SU-DHL-6 (cell line): ENCODE measurements around the gene MRPS25.

ENCODE experiments used
- H2AFZ ChIP-seq: fragments of 200-600 bp; sonication (generic); 2 replicates; pipeline ENCODE4 v1.6.1; 2014; ENCODE audit warnings: low read depth, mild to moderate bottlenecking, moderate library complexity, mixed read lengths, antibody characterized with exemption, low read length; ENCODE audit not compliant: severe bottlenecking
- H3F3A ChIP-seq: fragments of 200-600 bp; shearing (Covaris generic); 2 replicates; pipeline ENCODE4 v1.6.0; 2016; ENCODE audit warnings: antibody characterized with exemption, mild to moderate bottlenecking; ENCODE audit not compliant: insufficient read depth
- H3K27ac ChIP-seq: fragments of 200-600 bp; sonication (generic); 2 replicates; pipeline ENCODE4 v1.5.1; 2016; ENCODE audit warnings: low read depth, mild to moderate bottlenecking, low read length, moderate library complexity, mixed read lengths
- H3K27me3 ChIP-seq: fragments of 200-600 bp; sonication (generic), shearing (Covaris generic); 2 replicates; pipeline ENCODE4 v1.6.0; 2014; ENCODE audit warnings: mild to moderate bottlenecking, low read length
- H3K36me3 ChIP-seq: fragments of 200-600 bp; sonication (generic); 2 replicates; pipeline ENCODE4 v1.6.1; 2014; ENCODE audit warnings: mild to moderate bottlenecking, low read length, mixed read lengths
- H3K4me2 ChIP-seq: fragments of 300-600, 200-600 bp; shearing (Covaris generic), sonication (generic); 2 replicates; pipeline ENCODE4 v1.6.0; 2014; ENCODE audit warnings: low read length, low read depth, mild to moderate bottlenecking; ENCODE audit not compliant: poor library complexity, severe bottlenecking
- H3K4me3 ChIP-seq: fragments of 200-600 bp; sonication (generic); 2 replicates; pipeline ENCODE4 v1.5.1; 2014; ENCODE audit warnings: antibody characterized with exemption, low read length, mild to moderate bottlenecking, mixed read lengths; ENCODE audit not compliant: insufficient read depth, poor library complexity, severe bottlenecking
- H3K79me2 ChIP-seq: fragments of 200-600 bp; sonication (generic); 2 replicates; pipeline ENCODE4 v1.6.1; 2014; ENCODE audit warnings: mild to moderate bottlenecking, low read length, moderate library complexity; ENCODE audit not compliant: insufficient read depth
- H3K9ac ChIP-seq: fragments of 200-600 bp; sonication (generic); 2 replicates; pipeline ENCODE4 v1.7.0; 2014; ENCODE audit warnings: mild to moderate bottlenecking, low read length
- H3K9me2 ChIP-seq: fragments of 200-600 bp; sonication (generic); replicated peaks from 2 replicates; pipeline ENCODE4 v1.6.1; 2014; ENCODE audit warnings: low read length; ENCODE audit not compliant: insufficient read depth
- H3K9me3 ChIP-seq: fragments of 200-600 bp; sonication (generic); 2 replicates; pipeline ENCODE4 v1.6.1; 2014; ENCODE audit warnings: low read length, mixed read lengths; ENCODE audit not compliant: insufficient read depth
- H4K20me1 ChIP-seq: fragments of 200-600 bp; sonication (generic); 2 replicates; pipeline ENCODE4 v1.6.1; 2014; ENCODE audit warnings: low read depth, mild to moderate bottlenecking, antibody characterized with exemption, low read length, moderate library complexity, mixed read lengths
- CTCF ChIP-seq: fragments of 200-600 bp; sonication (generic); IDR thresholded peaks from one replicate; pipeline ENCODE4 v1.5.1; 2017; ENCODE audit warnings: antibody characterized with exemption, mild to moderate bottlenecking, low read length, moderate library complexity; ENCODE audit not compliant: insufficient read depth, poor library complexity, severe bottlenecking
- EZH2phosphoT487 ChIP-seq: fragments of 200-600 bp; sonication (generic), shearing (Covaris generic); conservative IDR thresholded peaks from 2 replicates; pipeline ENCODE4 v1.6.1; 2018; ENCODE audit warnings: mild to moderate bottlenecking, antibody characterized with exemption, low read length, moderate library complexity, mixed read lengths

The MRPS25 gene

DNA sequence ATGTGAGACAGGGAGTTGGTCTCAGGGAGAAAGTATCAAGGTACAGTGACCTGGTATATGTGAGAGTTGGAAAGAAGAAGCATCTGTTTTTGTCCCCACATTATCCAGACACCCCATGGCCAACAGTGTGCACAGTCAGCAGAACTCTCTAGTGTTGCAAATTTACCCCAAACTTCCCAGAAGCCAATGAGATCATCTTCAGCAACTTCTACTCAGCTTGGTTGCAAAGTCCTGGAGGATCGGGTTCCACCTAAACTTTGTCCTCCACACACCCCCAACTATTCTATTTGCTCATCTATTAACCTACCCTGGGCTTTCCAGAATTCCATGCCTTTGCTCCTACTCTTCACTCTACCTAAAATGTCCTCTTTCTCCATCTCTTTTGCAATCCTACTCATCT, 18.1 kb upstream of the MRPS25 start:
- peaks cover 16% of the 10 kb centered on the region; the same call in 1 of the 2 replicates for H3K36me3 ChIP-seq
- no peak overlapping the region for H3K4me3 ChIP-seq
- H3K9me2 ChIP-seq, result no peaks in the 10 kb centered on the region
- H3K4me2 ChIP-seq, result no peak overlapping the region
- H2AFZ ChIP-seq, result no peak overlapping the region
- no peaks in the 10 kb centered on the region for H3K79me2 ChIP-seq
- no peak overlapping the region for H3K27ac ChIP-seq
- H4K20me1 ChIP-seq, result no peaks in the 10 kb centered on the region
- no peaks in the 10 kb centered on the region for H3F3A ChIP-seq
- H3K27me3 ChIP-seq, result no peaks in the 10 kb centered on the region
- TF ChIP-seq EZH2phosphoT487 (no peak), CTCF (no peak)
- no peaks in the 10 kb centered on the region for H3K9me3 ChIP-seq
- H3K9ac ChIP-seq, result no peak overlapping the region

- H3K27ac ChIP-seq, result no peak overlapping the region
- no peaks in the 10 kb centered on the region for H3K9me3 ChIP-seq
- H2AFZ ChIP-seq, result no peak overlapping the region
- H3K4me3 ChIP-seq, result no peak overlapping the region
- H3K27me3 ChIP-seq, result no peaks in the 10 kb centered on the region
- H3K79me2 ChIP-seq, result no peaks in the 10 kb centered on the region
- no peaks in the 10 kb centered on the region for H3K9me2 ChIP-seq
- H3F3A ChIP-seq, result no peaks in the 10 kb centered on the region
- no peak overlapping the region for H3K9ac ChIP-seq
- peaks cover 17% of the 10 kb centered on the region; the same call in 1 of the 2 replicates for H3K36me3 ChIP-seq
- TF ChIP-seq EZH2phosphoT487, result no peak
- TF ChIP-seq CTCF, result no peak
- H4K20me1 ChIP-seq, result no peaks in the 10 kb centered on the region
- H3K4me2 ChIP-seq, result no peak overlapping the region
These were observed 17.0 kb upstream of the MRPS25 start for GRCh38 chr3:15081960-15082664.

DNA sequence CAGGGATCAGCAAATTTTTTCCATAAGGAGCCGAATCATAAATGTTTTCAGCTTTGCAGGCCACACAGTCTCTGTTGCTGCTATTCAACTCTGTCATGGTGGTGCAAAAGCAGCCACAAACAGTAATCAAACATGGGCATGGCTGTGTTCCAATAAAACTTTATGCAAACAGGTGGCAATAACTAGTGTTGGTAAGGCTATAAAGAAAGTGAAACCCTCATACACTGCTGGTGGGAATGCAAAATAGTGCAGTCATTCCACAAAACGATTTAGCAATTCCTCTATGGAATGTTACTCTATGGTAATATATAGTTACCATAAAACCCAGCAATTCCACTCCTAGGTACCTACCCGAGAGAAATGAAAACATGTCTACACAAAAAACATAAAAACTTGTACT, 14.0 kb upstream of the MRPS25 start:
- no peaks in the 10 kb centered on the region for H3K9me2 ChIP-seq
- H3K36me3 ChIP-seq, result peaks cover 18% of the 10 kb centered on the region; the same call in 1 of the 2 replicates
- TF ChIP-seq CTCF (no peak), EZH2phosphoT487 (no peak)
- no peaks in the 10 kb centered on the region for H3K9me3 ChIP-seq
- no peak overlapping the region for H3K4me3 ChIP-seq
- no peak overlapping the region for H2AFZ ChIP-seq
- no peak overlapping the region for H3K4me2 ChIP-seq
- no peaks in the 10 kb centered on the region for H3F3A ChIP-seq
- H3K27me3 ChIP-seq, result no peaks in the 10 kb centered on the region
- H4K20me1 ChIP-seq, result no peaks in the 10 kb centered on the region
- no peak overlapping the region for H3K27ac ChIP-seq
- no peak overlapping the region for H3K9ac ChIP-seq
- no peaks in the 10 kb centered on the region for H3K79me2 ChIP-seq
